ENCODE measurements around the gene CHTOP.

- TF ChIP-seq CTCF (conservative IDR thresholded peaks at IDR 0.05) (no peak), EZH2 (IDR thresholded peaks at IDR 0.05; ENCODE audit: low read depth) (no peak)
Observed at GRCh38 chr1:153606194-153606593, 27.7 kb upstream of the CHTOP start.

All from PC-9 (cell line).